Effector memory CD4-positive, alpha-beta T cell (primary cell): ENCODE data around the gene USH2A.

ENCODE experiments used
- DNase-seq, 3 donors: peaks; one replicate each; pipeline ENCODE4 v3.0.0-alpha.2; 2020
- H3K27ac ChIP-seq: 2 replicates; pipeline ENCODE4 v1.7.0; 2013; ENCODE audit warnings: mild to moderate bottlenecking, low read length, moderate library complexity; ENCODE audit not compliant: insufficient read depth, poor library complexity, severe bottlenecking
- H3K27me3 ChIP-seq: replicated peaks from 2 replicates; pipeline ENCODE4 v1.7.0; 2013; ENCODE audit warnings: mild to moderate bottlenecking, low read length; ENCODE audit not compliant: insufficient read depth, control insufficient read depth, poor library complexity, severe bottlenecking
- H3K36me3 ChIP-seq: 2 replicates; pipeline ENCODE4 v1.7.0; 2013; ENCODE audit warnings: mild to moderate bottlenecking, low read length, moderate library complexity; ENCODE audit not compliant: control insufficient read depth, insufficient read depth
- H3K4me1 ChIP-seq: 2 replicates; pipeline ENCODE4 v1.7.0; 2013; ENCODE audit warnings: low read length, mild to moderate bottlenecking; ENCODE audit not compliant: control insufficient read depth, insufficient read depth, poor library complexity, severe bottlenecking
- H3K4me3 ChIP-seq: 2 replicates; pipeline ENCODE4 v1.7.0; 2013; ENCODE audit warnings: low read length, low read depth, mild to moderate bottlenecking; ENCODE audit not compliant: insufficient read depth, poor library complexity, severe bottlenecking
- H3K9me3 ChIP-seq: 2 replicates; pipeline ENCODE4 v1.7.0; 2013; ENCODE audit warnings: mild to moderate bottlenecking, low read length, moderate library complexity; ENCODE audit not compliant: control insufficient read depth

Gene USH2A

DNA sequence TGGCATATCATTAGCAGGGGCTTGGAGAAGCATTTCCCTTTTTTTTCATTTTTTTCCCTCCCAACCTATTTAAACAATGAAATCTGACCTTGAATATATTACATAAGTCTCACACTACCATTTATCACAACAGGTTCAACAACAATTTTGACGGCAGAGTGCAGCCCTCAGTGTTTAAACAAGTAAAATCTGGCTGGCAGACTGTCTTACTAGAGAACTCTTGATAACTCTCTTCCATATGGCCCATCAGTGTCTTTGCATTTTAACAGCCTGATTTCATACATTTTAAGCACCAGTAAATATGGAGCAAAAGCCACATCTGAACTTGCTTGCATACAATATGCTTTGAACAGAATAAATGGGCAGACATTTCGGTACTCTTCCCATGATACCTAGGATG, 643.1 kb downstream of the USH2A start:
- H3K4me3 ChIP-seq, result no peak overlapping the region
- H3K27ac ChIP-seq, result no peak overlapping the region
- DNase-seq, result no peak
- no peaks in the 10 kb centered on the region for H3K4me1 ChIP-seq
- no peaks in the 10 kb centered on the region for H3K9me3 ChIP-seq
- no peaks in the 10 kb centered on the region for H3K36me3 ChIP-seq
- H3K27me3 ChIP-seq, result no peaks in the 10 kb centered on the region

DNA sequence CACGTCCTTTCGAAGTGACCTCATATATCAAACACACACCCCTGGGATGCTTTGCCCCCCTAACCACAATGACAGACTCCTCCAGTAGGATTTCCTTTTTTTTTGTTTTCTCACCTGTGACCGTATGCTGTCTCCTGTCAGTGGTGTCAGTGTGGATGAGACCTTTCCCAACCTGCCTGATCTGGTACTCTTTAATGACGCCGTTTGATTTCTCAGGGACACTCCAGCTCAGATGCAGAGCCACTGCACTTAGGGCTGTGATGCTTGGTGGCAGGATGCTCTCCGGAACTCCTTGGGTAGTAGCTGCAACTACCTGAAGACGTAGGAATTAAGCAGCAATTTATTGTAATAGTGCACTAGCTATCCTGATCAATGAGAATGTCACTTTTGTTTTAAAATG, 643.5 kb downstream of the USH2A start:
- Histone ChIP-seq H3K27me3 (no peaks in the 10 kb centered on the region), H3K4me1 (no peaks in the 10 kb centered on the region), H3K9me3 (no peaks in the 10 kb centered on the region), H3K36me3 (no peaks in the 10 kb centered on the region), H3K27ac (no peak overlapping the region), H3K4me3 (no peak overlapping the region)
- no peak for DNase-seq

DNA sequence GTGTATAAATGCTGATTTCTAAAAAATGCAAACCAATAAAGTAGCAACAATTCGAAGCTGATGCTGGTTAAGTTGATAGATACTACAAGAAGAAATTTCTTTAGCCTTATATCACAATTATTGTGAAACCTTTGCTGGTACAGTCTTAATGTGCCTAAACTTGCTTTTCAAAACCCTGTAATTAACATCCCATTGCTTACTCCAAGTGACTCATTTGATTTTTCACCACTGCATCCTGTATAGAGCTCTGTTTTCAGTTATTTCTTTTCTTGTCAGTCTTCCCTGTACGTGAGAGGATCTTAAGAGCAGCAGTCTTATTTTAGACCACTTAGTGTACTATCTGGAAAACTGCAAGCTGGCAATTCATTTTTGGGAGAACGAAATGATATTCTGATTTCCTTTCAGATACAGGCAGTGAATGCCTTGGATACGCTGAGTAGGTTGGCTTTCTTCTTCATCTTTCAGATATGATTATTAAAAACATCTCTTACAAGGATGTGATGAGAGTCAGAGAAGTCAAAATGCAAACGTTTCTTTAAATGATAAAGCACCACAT, 645.8 kb downstream of the USH2A start:
- Histone ChIP-seq H3K27ac (no peak overlapping the region), H3K4me3 (no peak overlapping the region)
- DNase-seq, result no peak

DNA sequence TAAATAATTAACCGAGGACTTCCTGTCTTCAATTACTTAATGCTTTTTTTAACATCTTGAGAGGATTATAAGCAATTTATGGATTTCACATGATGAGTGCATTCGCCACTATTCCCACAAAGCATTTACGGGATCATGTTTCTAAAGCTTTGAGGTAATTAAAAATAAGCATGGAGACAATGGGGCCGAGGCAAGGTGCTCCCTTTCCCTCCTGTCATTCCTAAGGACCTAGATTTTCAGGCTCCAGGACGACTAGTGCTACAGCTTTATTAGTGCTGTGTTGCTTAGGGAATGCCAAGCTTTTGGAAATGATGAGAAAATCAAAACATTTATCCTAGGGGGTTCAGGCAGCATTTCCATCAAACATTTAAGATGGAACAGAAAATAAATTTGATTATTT, 646.9 kb downstream of the USH2A start:
- H3K4me3 ChIP-seq, result no peak overlapping the region
- no peaks in the 10 kb centered on the region for H3K36me3 ChIP-seq
- no peaks in the 10 kb centered on the region for H3K9me3 ChIP-seq
- H3K4me1 ChIP-seq, result no peaks in the 10 kb centered on the region
- no peaks in the 10 kb centered on the region for H3K27me3 ChIP-seq
- H3K27ac ChIP-seq, result no peak overlapping the region
- no peak for DNase-seq

More for the DNA sequence above, 645.8 kb downstream of the USH2A start:
- H3K36me3 ChIP-seq, result no peaks in the 10 kb centered on the region
- no peaks in the 10 kb centered on the region for H3K4me1 ChIP-seq
- H3K27me3 ChIP-seq, result no peaks in the 10 kb centered on the region
- H3K9me3 ChIP-seq, result no peaks in the 10 kb centered on the region

DNA sequence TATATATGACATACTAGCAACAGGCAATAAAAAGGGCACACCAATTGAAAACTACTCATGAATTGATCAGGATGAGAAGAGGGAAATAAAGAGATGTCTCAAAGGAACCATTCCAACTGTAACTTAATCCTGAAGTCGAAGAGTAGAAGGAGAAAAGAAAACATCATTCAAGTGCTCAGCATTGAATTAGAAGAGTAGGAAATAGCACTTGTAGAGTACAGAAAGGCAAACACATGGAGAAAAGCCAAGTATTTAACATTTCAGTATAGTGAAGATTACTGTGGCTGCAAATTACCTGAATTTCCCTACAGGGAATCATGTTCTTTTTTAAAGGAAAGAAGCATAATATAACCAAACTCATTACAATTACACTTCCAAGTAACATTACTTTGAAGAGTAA, 651.1 kb downstream of the USH2A start:
- Histone ChIP-seq H3K4me1 (no peaks in the 10 kb centered on the region), H3K27me3 (no peaks in the 10 kb centered on the region), H3K4me3 (no peak overlapping the region), H3K36me3 (no peaks in the 10 kb centered on the region), H3K27ac (no peak overlapping the region), H3K9me3 (no peaks in the 10 kb centered on the region)
- DNase-seq, result no peak

DNA sequence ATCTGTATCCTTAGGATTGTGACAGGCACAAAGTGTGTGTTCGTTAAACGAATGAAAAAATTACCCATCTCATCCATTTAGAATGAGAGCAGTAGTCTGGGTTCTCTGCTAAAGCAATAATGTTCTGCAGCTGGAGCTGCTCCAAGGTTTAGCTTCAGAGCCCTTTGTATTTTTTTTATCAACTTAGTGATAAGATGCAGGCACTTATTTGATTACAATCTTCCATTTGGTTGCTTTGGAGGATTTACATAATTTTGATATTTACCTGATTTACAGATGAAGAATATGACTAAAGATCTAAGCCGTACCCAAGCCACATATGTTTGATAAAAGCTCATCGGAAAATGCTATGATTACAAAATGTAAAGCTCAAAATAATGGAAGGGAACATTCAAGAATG, 654.9 kb downstream of the USH2A start:
- no peak overlapping the region for H3K4me3 ChIP-seq
- H3K4me1 ChIP-seq, result no peaks in the 10 kb centered on the region
- no peak for DNase-seq
- no peak overlapping the region for H3K27ac ChIP-seq
- H3K27me3 ChIP-seq, result no peaks in the 10 kb centered on the region
- H3K36me3 ChIP-seq, result no peaks in the 10 kb centered on the region
- H3K9me3 ChIP-seq, result no peaks in the 10 kb centered on the region

DNA sequence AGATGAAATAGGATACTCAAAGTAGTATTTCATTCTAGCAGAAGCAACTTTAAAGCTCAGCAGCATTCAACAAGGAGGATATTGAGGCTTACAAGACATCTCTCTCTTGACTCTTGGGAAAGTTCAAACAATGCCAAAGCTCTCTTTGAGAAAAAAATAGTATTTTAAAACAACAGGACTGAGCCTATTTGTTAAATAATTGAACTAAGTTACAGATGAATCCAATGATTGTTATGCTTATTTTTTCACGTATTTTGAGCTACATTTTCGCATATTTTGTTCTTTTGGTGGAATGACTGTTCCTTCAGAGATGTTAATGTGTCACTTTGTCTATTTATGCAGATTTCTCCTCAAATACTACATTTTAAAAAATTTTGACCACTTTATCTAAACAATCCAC, 655.5 kb downstream of the USH2A start:
- DNase-seq, result no peak
- no peaks in the 10 kb centered on the region for H3K36me3 ChIP-seq
- no peak overlapping the region for H3K4me3 ChIP-seq
- H3K27me3 ChIP-seq, result no peaks in the 10 kb centered on the region
- no peaks in the 10 kb centered on the region for H3K4me1 ChIP-seq
- H3K27ac ChIP-seq, result no peak overlapping the region
- H3K9me3 ChIP-seq, result no peaks in the 10 kb centered on the region

DNA sequence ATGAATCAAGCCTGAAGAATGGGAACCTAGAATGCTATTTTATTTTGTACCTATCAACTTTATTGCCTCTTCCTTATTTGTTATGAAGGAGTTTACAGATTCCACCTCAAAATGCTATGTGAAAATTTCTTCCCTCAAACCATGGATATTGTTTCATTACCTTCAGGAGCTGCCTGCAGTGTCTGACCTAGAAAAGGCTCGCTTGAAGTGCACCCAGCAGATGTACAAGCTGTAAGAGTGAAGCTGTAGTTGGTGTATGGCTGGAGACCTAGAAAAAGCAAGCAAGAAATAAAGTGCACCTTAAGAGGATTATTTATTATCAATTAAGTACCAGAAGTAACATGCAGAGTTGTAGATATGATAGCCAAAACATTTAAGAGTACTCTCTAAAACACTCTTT, 656.7 kb downstream of the USH2A start:
- Histone ChIP-seq H3K36me3 (no peaks in the 10 kb centered on the region), H3K4me1 (no peaks in the 10 kb centered on the region), H3K27me3 (no peaks in the 10 kb centered on the region), H3K4me3 (no peak overlapping the region), H3K9me3 (no peaks in the 10 kb centered on the region), H3K27ac (no peak overlapping the region)
- DNase-seq, result no peak

DNA sequence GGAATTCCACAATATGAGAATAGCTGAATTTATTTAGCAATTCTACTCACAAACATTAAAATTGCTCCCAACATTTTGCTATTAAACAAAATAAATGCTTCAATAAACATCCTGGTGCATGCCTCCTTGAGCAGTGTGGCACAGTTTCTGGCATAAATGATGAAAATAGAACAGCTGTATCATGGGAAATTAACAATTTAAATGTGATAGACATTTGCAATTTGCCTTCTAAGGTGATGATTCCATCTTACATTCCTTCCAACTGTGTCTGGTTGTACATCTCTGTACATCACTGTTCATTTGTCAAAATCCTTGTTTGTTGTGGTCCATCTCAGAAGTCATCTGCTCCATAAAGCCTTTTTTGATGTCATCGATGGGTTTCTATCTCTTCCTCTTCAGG, 657.4 kb downstream of the USH2A start:
- DNase-seq, result no peak
- Histone ChIP-seq H3K27ac (no peak overlapping the region), H3K9me3 (no peaks in the 10 kb centered on the region), H3K4me1 (no peaks in the 10 kb centered on the region), H3K4me3 (no peak overlapping the region), H3K36me3 (no peaks in the 10 kb centered on the region), H3K27me3 (no peaks in the 10 kb centered on the region)

DNA sequence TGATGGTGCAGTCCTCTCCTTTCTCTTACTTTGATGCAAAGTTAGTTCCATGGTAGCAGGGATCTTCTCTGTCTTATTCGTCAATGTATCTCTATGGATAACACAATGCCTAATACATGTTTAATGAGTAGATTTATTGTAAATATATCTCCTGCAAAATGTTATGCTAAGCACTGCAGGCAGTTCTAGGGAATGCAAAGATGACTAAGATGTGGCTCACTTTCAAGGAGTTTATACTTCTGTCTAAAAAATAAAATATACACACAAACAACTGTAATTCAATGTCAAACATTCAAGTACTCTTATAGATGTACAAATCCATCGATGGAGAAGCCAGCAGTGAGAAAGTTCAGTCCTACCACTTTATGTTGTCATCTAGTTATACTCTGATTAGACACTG, 661.8 kb downstream of the USH2A start:
- no peaks in the 10 kb centered on the region for H3K36me3 ChIP-seq
- no peak for DNase-seq
- H3K4me1 ChIP-seq, result no peaks in the 10 kb centered on the region
- no peaks in the 10 kb centered on the region for H3K9me3 ChIP-seq
- H3K27ac ChIP-seq, result no peak overlapping the region
- H3K27me3 ChIP-seq, result no peaks in the 10 kb centered on the region
- H3K4me3 ChIP-seq, result no peak overlapping the region

DNA sequence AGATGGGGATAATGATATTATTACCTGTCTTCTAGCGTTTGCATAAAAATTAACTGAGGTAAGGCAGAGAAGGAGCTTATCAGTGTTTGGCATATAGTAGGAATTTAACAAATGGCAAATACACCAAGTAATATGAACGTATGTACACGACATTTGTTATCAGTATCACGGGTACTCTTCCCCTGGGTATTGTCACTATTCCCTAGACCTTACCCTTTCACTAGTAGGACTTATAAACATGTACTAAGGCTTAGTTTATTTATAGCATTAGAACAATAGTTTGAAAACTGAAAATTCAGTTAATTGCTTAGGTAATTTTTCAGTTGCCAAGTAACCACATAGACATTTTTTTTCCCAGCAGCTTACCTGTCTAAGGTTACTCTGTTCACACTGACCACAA, 669.1 kb downstream of the USH2A start:
- Histone ChIP-seq H3K27ac (no peak overlapping the region), H3K4me3 (no peak overlapping the region), H3K36me3 (no peaks in the 10 kb centered on the region), H3K27me3 (no peaks in the 10 kb centered on the region), H3K9me3 (no peaks in the 10 kb centered on the region), H3K4me1 (no peaks in the 10 kb centered on the region)
- no peak for DNase-seq
